HG02852 (cell line): ENCODE results near the gene TBC1D22A.

Source experiments
- ATAC-seq: cut with Tn5 transposase; IDR thresholded peaks from one replicate; pipeline ENCODE4 v1.9.1; 2021; ENCODE audit warnings: mild to moderate bottlenecking, moderate library complexity; ENCODE audit not compliant: unreplicated experiment

TBC1D22A gene

DNA sequence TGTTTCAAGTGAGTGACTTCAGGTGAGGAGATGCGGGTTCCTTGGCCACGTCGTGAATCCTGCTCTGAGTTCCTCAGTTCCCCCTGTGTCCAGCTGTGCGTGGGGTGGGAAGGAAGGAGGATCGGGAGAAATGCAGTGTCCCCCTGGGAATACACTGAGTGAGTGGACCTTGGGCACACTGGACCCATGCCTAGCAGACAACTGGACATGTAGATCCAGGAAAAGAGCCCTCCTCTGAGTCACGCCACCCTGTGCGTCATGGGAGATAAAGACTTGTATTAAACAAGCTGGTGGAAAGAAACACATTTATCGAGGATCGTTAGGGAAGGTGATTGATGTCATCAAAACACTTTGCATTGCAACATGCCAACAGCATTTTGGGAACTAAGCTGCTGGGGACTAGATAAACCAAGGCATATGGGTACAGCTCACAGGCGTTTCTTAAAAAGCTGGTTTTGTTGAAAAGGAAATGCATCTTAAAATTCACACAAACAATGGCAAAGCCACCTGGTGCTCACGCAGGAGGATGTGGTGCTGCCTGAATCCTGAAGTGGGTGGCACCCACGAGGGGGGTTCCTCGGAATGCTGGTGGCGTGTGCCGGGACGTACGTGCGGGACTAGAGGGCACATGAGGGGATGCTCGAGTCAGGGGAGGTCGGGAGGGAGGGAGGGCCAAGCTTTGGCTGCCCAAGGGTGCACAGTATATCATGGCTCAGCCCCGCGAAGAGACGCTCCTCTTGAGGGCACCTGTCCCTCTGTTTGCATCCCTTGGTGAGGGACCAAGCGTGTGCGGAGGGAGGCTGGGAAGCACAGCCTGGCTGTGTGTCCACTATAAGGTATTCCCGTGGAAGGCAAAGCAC, 303.5 kb downstream of the TBC1D22A start:
- no peak for ATAC-seq

DNA sequence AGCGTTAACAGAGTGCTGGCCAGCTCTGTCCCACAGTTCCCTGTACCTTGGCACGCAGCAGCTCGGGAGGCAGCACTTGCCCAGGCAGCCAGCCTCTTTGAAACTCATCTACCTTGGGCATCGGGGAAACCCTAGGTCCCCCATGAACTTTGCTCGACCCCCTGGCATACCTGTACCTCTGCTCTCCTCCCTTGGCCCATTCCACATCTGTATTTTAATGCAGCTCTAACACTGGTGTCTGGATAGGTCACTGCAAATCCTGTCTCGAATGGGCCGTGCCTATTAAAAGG, 304.1 kb downstream of the TBC1D22A start:
- ATAC-seq, result no peak

DNA sequence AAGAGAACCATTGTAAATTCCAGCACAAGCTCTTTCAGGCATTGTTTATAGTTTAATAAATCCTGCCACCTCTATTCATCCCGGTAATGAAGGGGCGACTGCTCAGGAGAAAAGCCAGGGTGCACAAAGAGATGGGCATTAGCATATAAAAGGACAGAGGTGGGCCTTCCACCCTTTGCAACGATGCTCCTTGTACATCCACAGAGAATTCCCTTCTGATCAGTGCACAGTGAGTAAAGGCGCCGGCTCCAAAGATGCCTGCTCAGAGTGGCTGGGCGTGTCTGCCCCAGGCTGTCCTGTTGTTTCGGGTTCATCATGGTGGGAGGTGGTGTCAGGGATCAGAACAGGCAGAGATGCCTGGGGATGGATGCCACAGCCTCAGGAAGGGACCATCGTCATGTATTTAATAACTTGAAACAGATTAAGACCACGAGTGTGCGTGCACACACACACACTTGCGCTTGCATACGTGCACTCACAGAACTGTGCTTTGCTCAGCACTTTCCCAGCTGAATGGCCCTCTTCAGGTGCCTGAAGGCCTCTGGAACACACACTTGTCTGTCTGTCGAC, 305.0 kb downstream of the TBC1D22A start:
- ATAC-seq, result no peak

DNA sequence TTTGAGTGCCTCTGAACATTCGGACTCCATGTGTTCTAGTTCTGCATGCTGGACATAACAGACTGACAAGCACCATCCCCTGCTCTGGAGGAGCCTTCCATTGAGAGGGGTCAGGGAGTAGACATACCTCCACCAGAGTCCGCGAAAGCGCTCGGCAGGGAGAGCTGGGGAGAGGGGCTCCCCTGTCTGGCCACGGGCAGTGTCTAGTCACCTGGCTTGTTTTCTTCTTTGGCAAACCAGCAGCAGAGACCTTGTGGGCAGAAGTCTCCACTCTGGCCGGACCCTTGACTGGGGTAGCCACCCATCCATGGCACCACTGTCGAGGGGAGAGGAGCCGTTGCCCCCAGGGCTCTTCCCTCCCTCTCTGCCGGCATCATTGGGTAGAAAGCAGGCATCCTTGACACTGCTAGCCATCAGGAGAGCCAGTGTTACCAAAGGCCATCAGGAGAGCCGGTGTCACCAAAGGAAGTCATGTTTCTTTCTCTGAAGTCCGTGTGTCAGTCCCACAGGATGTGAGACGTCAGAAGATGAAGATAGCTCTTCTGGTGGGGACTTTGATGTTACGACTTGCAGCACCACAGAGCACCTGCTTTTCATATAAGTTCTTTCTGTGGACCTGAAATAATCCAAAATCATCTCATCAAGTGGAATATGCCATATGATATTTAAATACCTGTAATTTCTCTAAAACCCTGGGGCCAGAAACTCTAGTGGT, 305.6 kb downstream of the TBC1D22A start:
- ATAC-seq, result no peak

DNA sequence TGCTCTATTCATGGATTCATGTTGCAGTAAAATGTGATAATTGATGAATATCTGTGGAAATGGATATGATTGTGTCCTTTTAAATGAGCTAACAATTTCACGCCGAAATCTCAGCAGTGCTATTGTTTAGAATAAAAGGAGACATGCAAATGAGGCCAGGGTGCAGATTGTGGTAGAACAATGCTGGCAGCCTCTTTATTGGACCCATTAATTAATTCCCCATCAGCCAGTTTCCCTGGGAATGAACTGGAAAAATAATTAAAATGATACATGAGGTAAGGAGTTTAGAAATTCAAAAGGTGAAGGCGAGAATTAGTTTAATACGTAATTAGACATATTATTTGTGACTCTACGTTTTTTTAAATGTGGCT, 306.2 kb downstream of the TBC1D22A start:
- no peak for ATAC-seq

DNA sequence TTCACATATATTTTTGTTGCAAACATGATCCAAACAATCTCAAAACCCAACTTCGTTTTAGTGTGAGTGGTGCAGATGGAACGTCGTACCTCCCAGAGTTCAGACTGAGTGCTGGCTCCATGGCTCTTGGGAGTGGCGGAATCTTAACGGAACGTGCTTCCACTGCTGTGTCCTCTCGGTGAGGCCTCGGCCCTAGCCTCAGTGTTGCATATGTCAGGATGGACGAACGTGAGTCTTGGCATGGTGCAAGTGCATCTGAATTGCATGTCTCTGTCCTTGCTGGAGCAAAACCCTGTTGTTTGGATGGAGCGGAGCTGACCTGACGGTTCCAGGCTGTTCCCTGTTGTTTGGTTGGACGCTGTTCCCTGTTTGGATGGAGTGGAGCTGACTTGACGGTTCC, 306.8 kb downstream of the TBC1D22A start:
- no peak for ATAC-seq

DNA sequence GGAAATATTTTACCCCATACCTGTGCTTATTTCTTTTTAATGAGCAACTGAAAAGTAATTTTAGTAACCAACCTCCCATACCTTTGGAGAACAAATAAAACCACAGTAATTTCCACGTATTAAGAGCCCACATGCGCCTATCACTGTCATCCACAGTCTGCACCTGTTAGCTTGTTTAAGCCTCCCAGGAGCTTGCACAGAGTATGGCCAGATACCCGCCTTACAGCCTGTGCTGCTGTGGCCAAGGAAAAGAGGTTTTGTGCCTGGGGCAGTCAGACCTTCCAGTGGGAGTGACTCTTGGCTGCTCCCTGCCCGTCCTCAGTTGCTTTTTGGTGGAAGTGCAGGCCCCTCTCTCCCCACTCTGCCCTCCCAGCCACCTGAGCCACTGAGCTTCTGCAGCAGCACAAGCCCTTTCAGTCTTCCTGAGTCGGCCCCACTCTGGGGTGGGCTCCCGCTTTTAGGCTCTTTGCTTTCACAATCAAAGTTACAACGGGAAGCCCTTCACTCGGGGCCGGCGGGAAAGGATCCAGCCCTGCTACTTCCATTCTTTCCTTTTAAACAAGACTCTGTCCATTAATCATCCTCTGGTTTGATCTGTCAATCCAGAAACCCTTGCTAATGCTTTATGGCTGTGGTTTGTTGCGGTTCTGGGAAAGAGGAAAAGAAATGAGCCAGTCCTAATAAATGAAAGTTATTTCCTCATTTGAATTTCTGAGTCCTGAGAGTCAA, 308.8 kb downstream of the TBC1D22A start:
- ATAC-seq, result no peak

DNA sequence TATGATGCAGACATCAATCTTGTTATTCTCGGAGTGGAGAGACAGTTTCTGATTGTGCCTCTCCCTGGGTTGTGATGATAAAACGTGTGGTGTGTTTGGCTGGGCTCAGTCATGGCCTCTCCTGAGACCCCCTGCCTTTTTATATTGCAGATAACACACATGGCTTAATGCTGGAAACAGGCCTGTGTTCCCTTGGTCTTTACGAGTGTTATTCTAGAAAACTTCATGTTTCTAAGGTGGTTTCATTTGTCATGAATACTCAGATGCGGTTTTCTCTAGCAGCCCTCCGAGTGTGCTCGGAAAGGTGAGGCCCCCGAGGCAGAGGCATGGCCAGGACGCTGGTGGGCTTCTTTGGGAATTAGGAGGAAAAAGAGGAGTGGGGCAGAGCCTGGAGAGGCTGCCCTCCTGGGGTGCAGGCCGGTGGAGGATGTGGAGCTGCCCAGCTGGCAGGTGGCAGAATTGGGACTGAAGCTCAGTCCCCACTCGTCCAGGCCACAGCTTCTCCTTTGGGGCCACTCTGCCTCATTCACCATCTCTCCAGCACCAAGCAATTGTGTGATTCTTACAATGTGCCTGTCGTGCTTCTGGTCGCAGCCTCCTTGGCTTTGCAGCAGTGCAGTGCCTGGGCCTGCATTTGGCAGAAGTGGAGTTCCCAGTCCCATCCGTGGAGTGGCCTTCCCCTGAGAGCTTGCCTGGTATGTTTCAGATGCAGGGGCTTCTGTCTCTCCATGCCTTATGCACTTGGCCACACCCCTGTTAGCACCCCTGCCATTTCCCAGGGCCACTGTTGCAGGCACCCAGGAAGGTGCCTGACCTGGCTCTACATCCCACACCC, 309.6 kb downstream of the TBC1D22A start:
- no peak for ATAC-seq

DNA sequence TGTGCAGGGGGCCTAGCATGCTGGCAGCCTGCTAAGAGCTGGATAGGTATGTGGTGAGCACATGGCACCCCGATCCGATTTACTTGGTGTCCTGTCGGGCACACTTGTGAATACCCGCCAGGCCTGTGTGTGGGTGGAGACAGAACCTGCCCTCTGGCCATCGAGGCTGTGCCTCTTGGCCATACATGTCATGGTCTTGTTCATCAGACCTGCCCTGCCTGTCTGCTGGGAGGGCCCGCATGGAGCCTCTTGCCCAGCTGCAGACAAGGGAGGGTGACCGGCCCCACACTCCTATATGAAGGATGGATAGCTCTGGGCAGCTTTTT, 310.2 kb downstream of the TBC1D22A start:
- no peak for ATAC-seq

DNA sequence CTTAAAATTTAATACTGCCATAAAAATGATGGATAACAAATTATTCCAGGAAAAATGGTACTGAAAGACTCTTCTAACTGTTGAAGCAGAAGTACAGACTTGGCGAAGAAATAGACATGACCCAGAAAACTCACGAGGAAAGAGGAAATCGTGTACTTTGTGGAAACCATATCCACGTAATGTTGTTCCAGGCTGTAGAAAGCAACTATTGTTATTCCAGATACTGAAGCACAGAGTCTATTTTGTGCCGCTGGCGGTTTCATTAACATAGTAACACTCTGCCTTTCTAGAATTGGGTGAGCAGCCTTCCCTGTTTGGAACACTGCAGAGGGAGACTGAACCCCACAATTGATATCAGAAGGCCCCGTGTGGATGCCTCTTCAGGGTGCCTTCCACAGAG, 310.6 kb downstream of the TBC1D22A start:
- ATAC-seq, result no peak

DNA sequence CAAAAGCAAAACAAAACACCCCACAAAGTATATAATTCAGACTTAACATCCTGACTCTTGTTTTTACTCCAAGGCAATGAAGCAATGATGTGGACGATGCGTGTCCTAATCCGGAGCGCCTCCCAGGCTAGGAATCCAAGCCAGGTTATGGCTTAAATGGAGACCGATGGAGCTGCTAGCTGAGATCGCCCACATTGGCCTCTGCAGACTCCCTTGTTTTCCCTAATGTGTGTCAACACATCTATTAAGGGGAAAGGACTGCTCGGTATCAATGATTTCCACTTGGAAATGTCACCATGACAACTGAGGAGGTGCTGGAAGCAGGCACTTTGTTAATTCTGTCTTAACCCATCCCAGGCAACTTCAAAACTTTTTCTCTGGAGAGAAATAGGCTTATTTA, 311.7 kb downstream of the TBC1D22A start:
- ATAC-seq, result no peak

DNA sequence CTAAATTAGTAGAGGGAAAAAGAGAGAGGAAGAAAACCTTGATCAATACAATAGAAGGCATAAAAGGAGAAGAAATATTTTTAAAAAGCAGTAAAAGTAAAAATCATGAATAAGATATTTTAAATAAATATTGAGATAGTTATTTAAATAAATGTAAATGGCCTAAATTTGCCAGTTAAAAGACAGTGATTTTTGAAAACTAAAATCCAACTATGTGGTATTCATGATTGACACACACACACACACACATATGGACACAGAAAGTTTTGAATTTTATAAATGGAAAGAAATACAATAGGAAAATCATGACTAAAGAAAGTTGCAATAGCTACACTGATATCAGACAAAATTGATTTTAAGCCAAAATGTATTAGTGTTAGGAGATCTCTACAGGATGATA, 313.1 kb downstream of the TBC1D22A start:
- ATAC-seq, result no peak

DNA sequence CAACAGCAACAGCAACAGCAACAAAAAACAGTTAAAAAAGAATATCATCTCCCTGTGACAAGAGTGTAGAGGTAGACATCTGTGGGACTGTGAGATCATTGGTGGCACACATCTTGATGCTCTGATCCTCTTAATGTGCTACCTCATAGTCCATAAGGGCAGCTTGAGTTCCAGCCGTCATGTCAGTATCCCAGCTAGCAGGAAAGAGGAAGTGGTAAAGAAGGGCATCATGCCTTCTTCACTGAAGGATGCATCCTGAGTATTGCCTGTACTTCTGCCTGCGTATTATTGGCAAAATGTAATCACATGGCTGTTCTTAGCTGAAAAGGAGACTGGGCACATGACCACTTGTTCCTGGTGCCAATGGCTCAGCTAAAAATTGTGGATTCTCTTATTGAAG, 314.3 kb downstream of the TBC1D22A start:
- no peak for ATAC-seq

DNA sequence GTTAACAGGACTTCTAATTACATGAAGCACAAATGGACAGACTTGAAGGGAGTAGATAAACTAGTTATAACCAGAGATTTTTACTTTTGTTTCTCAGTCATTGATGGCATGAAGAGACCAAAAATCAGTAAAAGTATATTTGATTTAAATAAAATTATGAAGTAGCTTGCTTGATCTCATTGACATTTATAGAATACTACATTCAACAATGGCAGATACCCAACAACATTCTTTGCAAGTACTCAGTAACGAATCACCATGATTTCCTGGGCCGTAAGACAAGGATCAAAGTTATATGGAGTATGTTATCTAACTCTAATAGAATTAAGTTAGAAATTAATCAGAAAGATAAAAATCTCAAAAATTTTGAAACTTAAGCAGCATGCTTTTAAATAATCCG, 317.6 kb downstream of the TBC1D22A start:
- no peak for ATAC-seq

DNA sequence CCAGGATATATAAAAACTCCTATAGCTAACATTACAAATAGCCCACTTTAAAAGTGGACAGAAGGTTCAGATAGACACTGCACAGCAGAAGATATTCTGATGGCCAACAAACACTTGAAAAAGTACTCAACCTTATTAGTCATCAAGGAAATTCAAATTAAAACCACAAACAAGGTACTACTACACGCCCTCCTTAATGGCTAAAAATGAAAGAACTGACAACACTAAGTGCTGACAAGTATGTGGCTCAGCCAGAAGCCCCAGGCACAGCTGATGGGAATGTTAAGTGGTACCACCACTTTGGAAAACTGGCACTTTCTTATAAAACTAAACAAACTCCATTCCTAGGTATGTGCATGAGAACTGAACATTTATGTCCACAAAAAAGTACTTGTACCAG, 320.1 kb downstream of the TBC1D22A start:
- ATAC-seq, result no peak

DNA sequence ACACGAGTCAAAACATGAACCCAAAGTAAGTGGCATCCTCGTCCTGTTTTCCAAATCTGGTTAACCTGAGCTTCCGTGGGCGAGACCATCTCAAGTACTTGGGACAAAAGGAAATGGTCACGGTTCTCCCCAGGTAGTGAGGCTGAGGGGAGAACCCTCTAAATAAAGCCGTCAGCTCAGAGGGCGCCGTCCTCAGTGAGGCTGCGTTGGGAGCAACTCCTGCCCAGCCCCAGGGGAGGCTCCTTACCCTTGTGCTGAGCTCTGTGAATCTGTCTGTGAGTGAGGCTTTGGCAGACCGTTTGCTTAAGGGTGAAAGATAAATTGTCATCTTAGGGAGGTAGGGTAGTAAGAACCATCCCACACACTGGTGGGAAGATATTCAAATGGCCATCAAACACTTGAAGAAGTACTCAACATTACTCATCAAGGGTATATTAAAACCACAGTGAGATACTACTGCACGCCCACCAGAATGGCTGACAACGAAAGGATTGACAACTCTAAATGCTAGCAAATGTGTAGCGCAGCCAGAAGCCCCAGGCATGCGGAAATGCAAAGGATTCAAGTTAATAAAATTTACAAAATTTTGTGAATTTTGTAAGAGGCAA, 321.0 kb downstream of the TBC1D22A start:
- ATAC-seq, result no peak

DNA sequence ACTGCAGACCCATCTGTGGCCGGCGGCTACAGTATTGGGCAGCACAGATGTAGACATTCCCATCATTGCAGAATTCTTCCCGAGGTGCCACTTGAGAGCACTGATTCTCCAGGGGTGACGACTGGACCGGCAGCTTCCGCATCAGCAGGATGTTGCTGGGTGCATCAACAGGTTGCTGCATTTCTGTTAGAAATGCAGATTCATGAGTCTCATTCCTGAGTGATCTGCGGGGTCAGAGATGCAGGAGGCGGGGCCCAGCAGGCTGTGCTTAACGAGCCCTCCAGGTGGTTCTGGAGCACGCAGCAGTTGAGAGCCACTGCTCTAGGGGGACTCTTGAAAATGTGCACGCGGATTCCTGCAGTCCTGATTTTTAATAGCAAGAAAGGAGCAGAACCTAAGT, 321.8 kb downstream of the TBC1D22A start:
- no peak for ATAC-seq

DNA sequence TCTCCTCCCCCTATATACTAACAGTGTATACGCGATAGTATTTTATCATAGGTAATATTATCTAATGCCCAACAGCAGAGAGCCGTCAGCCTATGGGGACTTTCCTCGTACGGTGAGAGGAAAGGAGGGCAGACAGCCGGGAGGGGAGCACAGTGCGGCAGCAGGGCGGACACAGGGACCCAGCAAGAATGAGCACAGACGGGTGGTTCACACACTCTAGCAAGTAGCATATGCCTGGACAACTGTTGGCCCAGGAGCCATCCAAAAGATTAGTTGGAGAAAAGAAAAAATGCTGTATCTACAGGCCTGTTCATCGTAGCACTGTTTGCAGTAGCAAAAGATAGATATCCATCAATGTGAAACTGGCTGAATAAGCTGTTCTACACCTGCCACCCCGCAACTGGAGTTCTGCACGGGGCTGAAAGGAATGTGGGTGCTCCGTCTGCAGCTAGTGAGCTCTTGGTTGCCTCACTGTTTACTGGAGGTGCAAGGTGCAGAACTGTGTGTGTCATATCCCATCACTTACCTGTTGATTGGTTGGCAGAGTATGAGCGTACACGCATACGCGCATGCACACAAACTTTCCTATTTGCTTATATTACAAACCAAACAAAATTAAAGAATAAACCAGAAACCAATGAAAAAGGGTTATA, 324.3 kb downstream of the TBC1D22A start:
- ATAC-seq, result no peak

DNA sequence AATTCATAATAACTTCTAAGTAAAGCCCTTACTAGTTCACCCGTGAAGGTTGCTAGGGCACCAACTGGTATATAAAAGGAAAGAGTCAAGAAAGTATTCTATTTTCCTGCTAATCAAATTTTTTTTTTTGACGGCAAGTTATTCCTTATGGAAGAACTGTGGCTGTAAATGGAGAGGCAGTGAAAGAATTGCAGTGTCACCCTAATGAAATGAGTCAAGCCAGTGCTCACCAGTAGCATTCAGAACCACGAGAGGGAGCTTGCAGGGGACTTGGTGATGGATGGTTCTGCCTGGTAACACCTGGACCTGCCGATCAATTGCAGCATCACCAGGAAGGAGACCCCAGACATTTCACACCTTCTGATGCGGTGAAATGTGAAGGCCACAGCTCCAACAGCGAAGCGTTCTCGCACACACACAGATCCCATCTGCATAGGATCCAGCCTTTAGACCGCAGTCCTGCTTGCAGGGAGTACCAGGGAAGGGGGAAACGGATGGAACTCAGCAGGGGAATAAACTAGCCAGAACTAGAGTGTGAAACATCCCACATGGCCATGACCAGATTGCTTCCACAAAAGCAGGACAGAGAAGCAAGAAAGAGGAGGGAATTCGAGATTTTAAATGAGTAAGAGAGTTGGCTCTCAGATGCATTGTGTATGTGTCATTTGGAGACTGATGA, 326.2 kb downstream of the TBC1D22A start:
- no peak for ATAC-seq
